ENCODE data around the gene RPS6KA2.

Gene RPS6KA2

GRCh38 chr6:166610069-166610468, 17.0 kb downstream of the RPS6KA2 start:
- ChIA-PET CTCF (no interaction called here), POLR2A (no interaction called here)
- TF ChIP-seq CTCF (IDR thresholded peaks at IDR 0.05; ENCODE audit: insufficient read depth, low read length, missing control alignments): no peak
- DNase-seq (ENCODE audit: low read depth, low spot score): no peak
- H3K4me3 ChIP-seq (ENCODE audit: low read depth, low read length): no peak overlapping the region

GRCh38 chr6:166608774-166609173, 18.3 kb downstream of the RPS6KA2 start:
- ChIA-PET POLR2A (no interaction called here), CTCF (no interaction called here)
- H3K4me3 ChIP-seq (ENCODE audit: low read depth, low read length): no peak overlapping the region
- no peak for DNase-seq (ENCODE audit: low read depth, low spot score)
- no peak for TF ChIP-seq CTCF (IDR thresholded peaks at IDR 0.05; ENCODE audit: insufficient read depth, low read length, missing control alignments)

- no peak overlapping the region for H3K4me3 ChIP-seq (ENCODE audit: low read depth, low read length)
- ChIA-PET POLR2A (no interaction called here), CTCF (interaction anchor here (0.8 kb wide), 1 partner anchor 14 kb away, joined by 3 read pairs; no protein-coding TSS in a partner anchor)
- no peak for TF ChIP-seq CTCF (IDR thresholded peaks at IDR 0.05; ENCODE audit: insufficient read depth, low read length, missing control alignments)
- DNase-seq (ENCODE audit: low read depth, low spot score): no peak
Measured at GRCh38 chr6:166605752-166606151, 21.3 kb downstream of the RPS6KA2 start.

GRCh38 chr6:166604911-166605310, 22.1 kb downstream of the RPS6KA2 start:
- no peak for TF ChIP-seq CTCF (IDR thresholded peaks at IDR 0.05; ENCODE audit: insufficient read depth, low read length, missing control alignments)
- H3K4me3 ChIP-seq (ENCODE audit: low read depth, low read length): no peak overlapping the region
- ChIA-PET CTCF (no interaction called here), POLR2A (no interaction called here)
- DNase-seq (ENCODE audit: low read depth, low spot score): no peak

- POLR2A ChIA-PET: no interaction called here
- no peak overlapping the region for H3K4me3 ChIP-seq (ENCODE audit: low read depth, low read length)
- CTCF ChIA-PET: no interaction called here
- TF ChIP-seq CTCF (IDR thresholded peaks at IDR 0.05; ENCODE audit: insufficient read depth, low read length, missing control alignments): no peak
- no peak for DNase-seq (ENCODE audit: low read depth, low spot score)
Measured at GRCh38 chr6:166604328-166604727, 22.7 kb downstream of the RPS6KA2 start.

GRCh38 chr6:166603043-166603690, 23.9 kb downstream of the RPS6KA2 start:
- ChIA-PET POLR2A (no interaction called here), CTCF (interaction anchor here (0.7 kb wide), 1 partner anchor 15 kb away, joined by 3 read pairs; no protein-coding TSS in a partner anchor)
- DNase-seq (ENCODE audit: low read depth, low spot score): no peak
- TF ChIP-seq CTCF (IDR thresholded peaks at IDR 0.05; ENCODE audit: insufficient read depth, low read length, missing control alignments): no peak
- H3K4me3 ChIP-seq (ENCODE audit: low read depth, low read length): no peak overlapping the region

Measured in AG04449 (cell line).